NCI-H524 treated with DMSO at 0.1 percent for 48 hours (cell line): ENCODE measurements around the gene KAZN.

Source experiments
- DNase-seq: peaks from one replicate; lab custom pipeline; 2025; lab: John Stamatoyannopoulos, UW

KAZN gene

GRCh38 chr1:14590411-14591180 is 7.9 kb upstream of the KAZN start:
- DNase-seq, result no peak

- no peak for DNase-seq
Measured at GRCh38 chr1:14591600-14591999, 6.9 kb upstream of the KAZN start.

GRCh38 chr1:14592004-14592631 is 6.4 kb upstream of the KAZN start:
- no peak for DNase-seq

- no peak for DNase-seq
Measured at GRCh38 chr1:14593302-14593701, 5.2 kb upstream of the KAZN start.

GRCh38 chr1:14594045-14594444 is 4.4 kb upstream of the KAZN start:
- DNase-seq, result no peak

- no peak for DNase-seq
Measured at GRCh38 chr1:14596591-14596990, 1.9 kb upstream of the KAZN start.

- no peak for DNase-seq
Measured at GRCh38 chr1:14597343-14598006, 1.0 kb upstream of the KAZN start.

GRCh38 chr1:14598007-14598497 is 433 bp upstream of the KAZN start:
- DNase-seq, result no peak

- no peak for DNase-seq
Measured at GRCh38 chr1:14599183-14599791, 802 bp downstream of the KAZN start.

- no peak for DNase-seq
Measured at GRCh38 chr1:14599800-14600199, 1.3 kb downstream of the KAZN start.

GRCh38 chr1:14600405-14601112 is 2.1 kb downstream of the KAZN start:
- no peak for DNase-seq

GRCh38 chr1:14602136-14602535 is 3.7 kb downstream of the KAZN start:
- DNase-seq, result no peak

GRCh38 chr1:14603645-14604044 is 5.2 kb downstream of the KAZN start:
- DNase-seq, result peak; percentile 22

- DNase-seq, result no peak
Measured at GRCh38 chr1:14604414-14604813, 5.9 kb downstream of the KAZN start.

GRCh38 chr1:14605945-14606344 is 7.5 kb downstream of the KAZN start:
- DNase-seq, result no peak

- DNase-seq, result no peak
Measured at GRCh38 chr1:14606632-14607031, 8.1 kb downstream of the KAZN start.

GRCh38 chr1:14607295-14607694 is 8.8 kb downstream of the KAZN start:
- no peak for DNase-seq

GRCh38 chr1:14608308-14608707 is 9.8 kb downstream of the KAZN start:
- DNase-seq, result no peak

GRCh38 chr1:14610761-14611160 is 12.3 kb downstream of the KAZN start:
- no peak for DNase-seq

GRCh38 chr1:14611792-14612191 is 13.3 kb downstream of the KAZN start:
- no peak for DNase-seq

GRCh38 chr1:14612256-14612655 is 13.8 kb downstream of the KAZN start:
- no peak for DNase-seq

- no peak for DNase-seq
Measured at GRCh38 chr1:14613926-14614325, 15.4 kb downstream of the KAZN start.
